GM21825 (cell line): ENCODE measurements around the gene FBXO42.

Experiments used
- ATAC-seq: cut with Tn5 transposase; IDR thresholded peaks from one replicate; pipeline ENCODE4 v1.9.1; 2021; ENCODE audit warnings: mild to moderate bottlenecking, moderate library complexity; ENCODE audit not compliant: unreplicated experiment

The FBXO42 gene

GRCh38 chr1:16326833-16327404 lies 25.4 kb downstream of the FBXO42 start:
- no peak for ATAC-seq

DNA sequence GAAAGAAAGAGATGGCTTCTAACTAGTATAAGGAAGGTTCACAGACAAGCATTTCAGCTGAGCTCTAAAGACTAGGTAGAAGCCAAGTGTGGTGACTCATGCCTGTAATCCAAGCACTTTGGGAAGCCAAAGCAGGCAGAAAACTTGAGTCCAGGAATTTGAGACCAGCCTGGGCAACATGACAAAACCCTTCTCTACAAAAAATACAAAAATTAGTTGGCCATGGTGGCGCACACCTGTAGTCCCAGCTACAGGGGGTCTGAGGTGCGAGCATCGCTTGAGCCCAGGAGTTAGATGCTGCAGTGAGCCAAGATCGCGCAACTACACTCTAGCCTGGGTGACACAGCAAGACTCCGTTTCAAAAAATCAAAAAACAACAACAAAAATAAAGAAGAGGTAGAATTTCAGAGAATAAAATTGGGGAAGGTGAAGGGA lies 27.8 kb downstream of the FBXO42 start:
- no peak for ATAC-seq

DNA sequence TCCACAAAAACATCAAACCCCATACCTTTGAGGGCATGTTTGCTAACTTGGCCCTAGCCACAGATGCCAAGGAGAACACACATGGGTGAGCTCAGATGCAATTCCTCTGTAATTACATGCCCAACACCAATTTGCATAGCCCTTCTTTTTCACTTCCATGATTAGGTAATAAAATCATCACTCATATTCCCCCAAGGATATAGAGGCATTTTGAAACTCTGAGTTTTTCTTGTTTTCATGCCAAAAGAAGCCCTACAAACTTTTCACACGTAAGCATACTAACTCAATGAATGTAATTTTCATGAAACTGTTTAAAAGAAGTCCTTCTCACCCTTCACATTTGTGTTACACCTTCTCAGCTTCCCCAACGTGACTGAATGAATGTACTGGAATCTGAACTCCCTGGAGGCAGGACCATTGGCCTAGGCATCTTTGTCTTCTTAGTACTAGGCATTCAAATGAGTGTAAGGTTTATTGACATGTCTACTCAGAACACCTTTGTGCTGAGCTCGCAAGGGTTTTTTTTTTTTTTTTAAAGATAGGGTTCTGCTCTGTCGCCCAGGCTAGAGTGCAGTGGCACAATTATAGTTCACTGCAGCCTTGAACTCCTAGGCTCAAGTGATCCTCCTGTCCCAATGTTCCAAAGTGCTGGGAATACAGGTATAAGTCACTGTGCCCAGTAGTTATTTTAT lies 31.0 kb downstream of the FBXO42 start:
- no peak for ATAC-seq

- ATAC-seq: no peak
Observed at GRCh38 chr1:16318555-16318954, 33.7 kb downstream of the FBXO42 start.

DNA sequence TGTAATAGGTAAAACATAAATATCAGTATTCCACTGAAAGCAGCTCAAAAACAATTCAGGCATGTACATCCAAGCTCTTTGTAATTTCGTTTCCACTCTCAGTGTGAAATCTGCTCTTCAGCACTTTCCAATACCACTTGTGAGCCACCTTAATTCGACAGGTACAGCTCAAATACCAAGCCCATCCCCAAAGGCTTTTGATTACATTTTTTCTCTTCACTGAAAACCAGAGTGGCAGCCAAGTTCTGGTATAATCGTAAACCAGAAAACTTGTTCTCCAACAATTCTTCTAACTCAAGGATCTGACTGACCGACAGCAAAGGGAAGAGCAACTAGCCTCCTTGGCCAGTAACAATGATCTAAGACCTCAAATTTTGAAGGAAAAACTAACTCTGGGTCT lies 36.8 kb downstream of the FBXO42 start:
- no peak for ATAC-seq

GRCh38 chr1:16307222-16307621 lies 45.1 kb downstream of the FBXO42 start:
- ATAC-seq: no peak

- ATAC-seq: no peak
Observed at GRCh38 chr1:16302709-16303627, 49.3 kb downstream of the FBXO42 start.

DNA sequence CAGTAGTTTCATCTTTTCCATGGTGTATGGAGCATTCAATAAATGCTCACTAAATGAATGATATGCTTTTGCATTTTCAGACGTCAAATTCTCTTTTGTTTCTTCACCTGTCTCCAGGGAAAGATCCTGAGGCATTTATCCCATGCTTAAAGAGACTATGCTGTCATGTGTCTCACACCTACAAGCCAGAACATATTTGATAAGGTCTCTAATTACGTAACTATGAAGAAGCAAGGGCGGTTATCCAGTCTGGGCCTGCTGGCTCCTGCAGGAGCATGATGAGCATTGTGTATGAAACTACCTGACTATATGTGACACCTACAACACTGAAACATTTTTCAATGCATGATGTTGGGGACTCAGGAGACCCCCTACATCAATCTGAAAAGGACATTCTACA lies 51.8 kb downstream of the FBXO42 start:
- no peak for ATAC-seq

DNA sequence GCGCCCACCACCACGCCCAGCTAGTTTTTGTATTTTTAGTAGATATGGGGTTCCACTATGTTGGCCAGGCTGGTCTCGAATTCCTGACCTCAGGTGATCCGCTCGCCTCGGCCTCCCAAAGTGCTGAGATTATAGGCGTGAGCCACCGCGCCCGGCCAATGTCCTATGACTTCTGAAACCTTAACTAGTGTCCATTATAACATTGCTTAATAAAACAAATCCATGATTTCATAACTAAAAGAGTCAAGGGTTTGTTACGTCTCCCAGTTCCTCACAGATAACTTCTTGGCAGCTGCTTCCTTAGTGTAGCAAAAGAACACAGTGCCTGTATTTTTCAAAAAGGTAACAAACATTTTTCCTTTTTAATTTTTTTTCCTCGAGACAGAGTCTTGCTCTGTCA lies 53.6 kb downstream of the FBXO42 start:
- no peak for ATAC-seq

DNA sequence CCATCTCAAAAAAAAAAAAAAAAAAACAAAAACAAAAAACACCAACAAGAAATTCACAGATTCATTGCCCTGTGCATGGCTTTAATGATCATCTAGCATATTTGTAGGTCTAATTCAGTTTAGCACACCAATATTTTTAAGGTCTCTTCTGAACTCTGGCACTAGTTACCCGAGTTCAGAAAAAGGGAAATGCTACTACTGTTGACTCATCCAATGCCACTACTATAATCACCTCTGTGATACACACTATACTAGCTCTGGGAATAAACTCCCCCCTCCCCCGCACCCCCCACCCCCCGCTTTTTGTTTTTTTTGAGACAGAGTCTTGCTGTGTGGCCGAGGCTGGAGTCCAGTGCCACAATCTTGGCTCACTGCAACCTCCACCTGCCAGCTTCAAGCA lies 55.6 kb downstream of the FBXO42 start:
- no peak for ATAC-seq

- no peak for ATAC-seq
Observed at GRCh38 chr1:16294219-16295212, 57.8 kb downstream of the FBXO42 start.

- no peak for ATAC-seq
Observed at GRCh38 chr1:16293538-16293937, 58.7 kb downstream of the FBXO42 start.

DNA sequence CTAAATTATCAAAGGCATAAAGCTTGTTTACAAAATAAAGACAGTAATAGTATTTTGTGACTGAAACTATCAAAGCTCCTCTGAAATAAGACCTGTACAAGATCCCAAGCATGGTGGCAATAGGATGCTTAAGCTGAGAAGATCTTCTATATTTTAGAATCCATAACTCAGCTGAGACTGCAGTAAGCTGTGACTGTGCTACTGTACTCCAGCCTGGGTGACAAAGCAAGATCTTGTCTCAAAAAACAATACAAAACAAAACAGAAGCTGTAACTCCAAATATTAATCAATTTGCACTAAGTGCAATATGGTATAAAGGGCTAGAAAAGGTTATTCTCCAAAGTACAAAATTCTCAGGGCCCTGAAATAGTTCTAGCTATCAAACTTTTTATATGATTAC lies 59.5 kb downstream of the FBXO42 start:
- no peak for ATAC-seq

DNA sequence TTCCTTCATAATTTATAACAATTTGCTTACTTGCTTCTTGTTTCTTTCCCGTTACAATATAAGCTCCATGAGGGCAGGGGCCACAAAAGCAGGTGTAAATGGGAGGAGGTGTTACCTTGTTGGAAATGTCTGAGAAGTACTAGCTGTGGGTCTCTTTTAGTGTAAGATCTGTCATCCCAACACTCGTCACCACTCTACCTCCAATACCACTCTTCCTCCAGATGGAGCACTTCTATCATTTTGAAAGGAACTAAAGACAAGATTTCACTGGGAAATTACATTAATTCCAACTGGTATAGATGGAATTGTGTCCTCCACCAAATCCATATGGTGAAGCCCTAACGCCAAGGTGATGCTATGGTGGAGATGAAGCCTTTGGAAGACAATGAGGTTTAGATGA lies 62.3 kb downstream of the FBXO42 start:
- ATAC-seq: no peak

- no peak for ATAC-seq
Observed at GRCh38 chr1:16286122-16286521, 66.2 kb downstream of the FBXO42 start.

DNA sequence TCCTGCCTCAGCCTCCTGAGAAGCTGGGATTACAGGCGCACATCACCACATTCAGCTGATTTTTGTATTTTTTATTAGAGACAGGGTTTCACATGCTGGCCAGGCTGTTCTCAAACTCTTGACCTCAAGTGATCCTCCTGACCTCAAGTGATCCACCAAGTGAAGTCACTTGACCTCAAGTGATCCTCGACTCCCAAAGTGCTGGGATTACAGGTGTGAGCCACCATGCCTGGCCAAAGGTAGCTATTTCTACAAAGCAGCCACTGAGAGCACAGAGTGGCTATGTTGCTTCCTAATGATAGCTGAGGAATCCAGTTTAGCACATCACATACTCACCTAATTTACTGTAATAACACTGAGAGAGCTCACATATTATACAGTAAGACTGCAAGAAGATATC lies 70.5 kb downstream of the FBXO42 start:
- ATAC-seq: no peak

GRCh38 chr1:16279186-16279585 lies 73.1 kb downstream of the FBXO42 start:
- ATAC-seq: no peak

DNA sequence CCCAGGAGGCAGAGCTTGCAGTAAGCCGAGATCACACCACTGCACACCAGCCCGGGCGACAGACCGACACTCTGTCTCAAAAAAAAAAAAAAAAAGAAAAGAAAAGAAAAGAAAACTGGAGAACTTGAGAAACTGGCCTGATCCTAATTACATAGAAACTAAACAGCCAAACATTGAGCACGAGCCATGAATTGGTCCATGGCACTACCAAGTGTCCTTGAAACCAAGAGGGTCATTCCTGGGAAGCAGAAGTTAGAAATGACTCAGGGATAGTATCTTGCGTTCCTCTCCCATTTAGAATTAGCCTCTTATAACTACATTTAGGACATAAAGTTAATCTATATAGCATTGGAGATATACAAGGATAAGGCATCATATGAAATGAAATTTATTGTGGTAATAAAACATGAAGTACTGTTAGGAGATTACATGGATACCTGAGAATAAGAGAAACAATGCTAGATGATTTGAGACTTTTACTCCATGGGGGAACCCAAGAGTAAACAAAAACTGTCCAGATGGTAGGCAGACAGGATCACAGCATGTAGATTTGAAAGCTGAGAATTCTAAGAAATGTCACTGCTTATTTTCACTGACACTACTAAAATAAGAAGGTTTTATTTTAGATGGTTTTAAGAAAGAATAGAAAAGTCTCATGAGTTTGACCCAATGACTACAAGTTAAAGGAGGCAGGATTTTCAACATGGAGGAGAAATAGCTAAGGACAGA lies 75.8 kb downstream of the FBXO42 start:
- ATAC-seq: no peak

DNA sequence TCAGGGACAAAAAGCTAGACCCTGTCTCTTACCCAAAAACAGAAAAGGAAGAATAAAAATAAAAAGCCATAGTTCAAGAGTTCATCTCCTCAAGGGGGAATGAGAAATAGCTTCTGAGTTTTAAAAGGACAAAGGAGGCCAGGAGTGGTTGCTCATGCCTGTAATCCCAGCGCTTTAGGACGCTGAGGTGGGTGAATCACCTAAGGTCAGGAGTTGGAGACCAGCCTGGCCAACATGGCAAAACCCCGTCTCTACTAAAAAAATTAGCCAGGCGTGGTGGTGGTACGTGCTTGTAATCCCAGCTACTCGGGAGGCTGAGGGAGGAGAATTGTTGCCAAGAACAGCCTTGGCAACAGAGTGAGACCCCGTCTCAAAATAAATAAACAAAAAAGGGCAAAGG lies 76.7 kb downstream of the FBXO42 start:
- no peak for ATAC-seq

DNA sequence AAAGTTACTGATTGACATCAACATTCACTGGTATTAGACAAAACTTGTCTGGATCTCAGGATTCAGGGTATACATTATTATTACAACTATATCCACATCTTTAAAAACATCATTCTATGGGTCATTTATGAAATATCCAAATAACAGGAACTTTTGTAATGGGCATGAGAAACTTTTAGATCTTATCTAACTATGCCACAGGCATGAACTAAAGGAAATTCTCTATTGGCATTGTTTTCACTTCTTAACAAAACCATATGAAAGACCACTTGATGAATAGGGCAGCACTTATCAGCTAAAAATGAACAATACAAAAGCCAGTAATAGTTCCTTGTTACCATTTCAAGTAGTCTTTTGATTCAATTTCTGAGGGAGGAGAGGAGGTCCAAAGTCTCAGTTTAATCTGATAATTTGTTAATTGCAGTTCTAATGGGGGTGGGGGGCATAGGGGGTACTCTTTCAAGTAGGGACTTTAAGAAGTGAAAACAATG lies 84.5 kb downstream of the FBXO42 start:
- ATAC-seq: no peak
